ENCODE results near the gene VGLL2.
"Not testable (repeated sequence)": the region's sequence is repeated elsewhere in the genome, so short reads cannot be mapped to it uniquely, and the experiment has no call there.

VGLL2 gene, protein sequence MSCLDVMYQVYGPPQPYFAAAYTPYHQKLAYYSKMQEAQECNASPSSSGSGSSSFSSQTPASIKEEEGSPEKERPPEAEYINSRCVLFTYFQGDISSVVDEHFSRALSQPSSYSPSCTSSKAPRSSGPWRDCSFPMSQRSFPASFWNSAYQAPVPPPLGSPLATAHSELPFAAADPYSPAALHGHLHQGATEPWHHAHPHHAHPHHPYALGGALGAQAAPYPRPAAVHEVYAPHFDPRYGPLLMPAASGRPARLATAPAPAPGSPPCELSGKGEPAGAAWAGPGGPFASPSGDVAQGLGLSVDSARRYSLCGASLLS

DNA sequence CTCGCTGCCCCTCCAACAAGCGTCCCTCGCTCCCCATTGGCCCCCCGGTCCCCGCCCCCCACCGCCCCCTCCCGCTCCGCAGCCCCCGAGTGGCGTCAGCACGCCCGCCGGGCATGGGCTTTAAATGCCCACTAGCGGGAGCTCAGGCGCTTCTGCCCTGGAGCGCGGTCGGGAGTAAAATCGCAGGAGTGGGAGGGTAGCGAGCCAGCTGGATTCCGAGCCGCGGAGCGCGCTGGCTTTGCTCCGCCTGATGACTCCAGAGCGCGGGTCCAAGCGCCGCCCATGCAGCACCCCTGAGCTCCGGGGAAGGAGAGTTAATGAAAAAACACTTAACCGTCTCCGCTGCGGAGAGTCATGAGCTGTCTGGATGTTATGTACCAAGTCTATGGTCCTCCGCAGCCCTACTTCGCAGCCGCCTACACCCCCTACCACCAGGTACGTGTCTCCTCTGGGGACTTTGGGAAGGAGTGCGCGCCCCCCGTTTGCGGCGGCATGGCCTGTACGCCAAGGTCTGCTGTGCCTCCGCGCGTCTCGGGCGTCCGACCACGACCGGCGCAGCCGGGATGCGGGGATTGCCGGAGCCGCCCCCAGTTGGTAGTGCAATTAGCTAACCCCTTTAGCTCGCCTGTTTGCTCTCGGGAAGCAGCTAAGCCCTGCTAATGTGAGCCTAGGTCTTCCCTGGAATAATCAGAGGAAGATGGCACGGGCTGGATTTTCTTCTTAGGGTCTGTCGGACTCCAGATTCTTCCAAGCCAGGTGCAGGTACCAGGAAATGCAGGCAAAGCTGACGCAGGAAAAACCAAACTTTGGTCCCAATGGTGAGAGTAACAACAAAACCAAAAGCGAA, at the start of gene VGLL2:
Gene VGLL2, plus strand, starts transcription at position 149 of the 847 bp plus-strand sequence. Its CDS starts 206 bp downstream, at position 355.
- peak in 11 of 56 donors; percentile 3 to 34 (median 9) for DNase-seq

DNA sequence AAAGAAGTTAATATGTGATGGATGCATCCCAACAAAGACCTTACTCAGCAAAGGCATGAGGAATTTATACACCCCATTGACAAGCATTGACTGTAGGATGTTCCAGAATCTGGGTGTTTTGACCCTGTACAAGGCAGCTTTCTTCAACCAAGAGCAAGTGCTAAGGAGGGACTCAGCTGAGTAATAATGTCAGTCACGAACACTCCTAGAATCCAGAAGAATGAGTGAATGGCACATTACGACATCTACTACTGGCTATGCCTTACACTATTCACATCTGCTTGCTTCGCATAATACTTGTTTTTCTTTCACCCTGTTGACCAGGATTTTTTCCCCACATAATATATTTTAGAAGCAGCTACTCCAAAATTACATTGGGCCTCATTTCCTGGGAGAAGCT, 42.5 kb upstream of the VGLL2 start:
- no peak for DNase-seq

DNA sequence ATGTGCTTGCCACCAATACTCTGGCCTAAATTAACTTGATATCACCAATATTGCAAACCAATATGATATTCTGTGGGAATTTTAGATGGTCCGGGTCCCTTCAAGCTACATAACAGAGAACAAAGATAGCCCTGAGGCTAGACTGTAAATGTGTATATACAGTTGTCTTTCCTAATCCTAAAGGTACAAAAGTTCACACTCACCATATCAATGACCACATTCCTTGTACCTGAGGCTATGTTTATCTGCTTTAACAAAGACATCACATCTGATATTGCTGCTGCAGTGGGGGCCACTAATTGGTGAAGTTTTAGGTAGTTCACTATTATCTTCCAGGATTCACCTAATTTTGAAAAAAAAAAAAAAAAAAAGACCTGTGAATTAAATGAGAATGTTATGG, 38.6 kb upstream of the VGLL2 start:
- DNase-seq = no peak

DNA sequence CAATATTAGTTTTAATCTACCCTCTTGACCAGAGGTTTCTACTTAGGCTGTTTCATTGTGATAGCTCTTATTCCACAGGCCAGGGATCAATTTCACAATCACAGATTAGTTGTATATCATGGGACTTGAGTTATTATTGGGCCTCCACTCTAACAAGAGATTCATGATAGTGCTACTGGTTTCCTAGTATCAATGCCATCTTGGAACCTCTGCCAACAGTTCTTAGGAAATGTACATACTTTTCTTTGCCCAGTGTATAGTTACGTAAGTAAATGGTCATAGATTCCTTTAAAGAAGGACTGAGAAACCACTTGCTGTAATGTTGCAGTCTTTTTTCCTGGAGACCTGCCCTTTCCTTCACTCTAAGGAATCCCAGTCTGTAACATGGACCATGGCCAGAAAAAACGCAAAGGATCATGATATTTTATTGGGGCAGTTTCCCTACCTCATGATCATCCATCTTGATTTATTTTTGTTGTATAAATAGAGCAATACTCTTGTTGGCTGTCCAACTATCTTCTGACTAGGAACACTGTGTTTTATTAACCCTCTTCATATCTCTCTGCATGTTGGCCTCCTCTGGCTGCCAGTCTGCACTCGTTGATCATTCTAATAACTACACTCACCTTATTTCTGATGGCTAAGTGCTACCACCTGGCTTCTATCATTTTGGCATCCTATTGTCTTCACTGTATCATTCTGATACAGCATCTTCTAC, 38.0 kb upstream of the VGLL2 start:
- DNase-seq = no peak

DNA sequence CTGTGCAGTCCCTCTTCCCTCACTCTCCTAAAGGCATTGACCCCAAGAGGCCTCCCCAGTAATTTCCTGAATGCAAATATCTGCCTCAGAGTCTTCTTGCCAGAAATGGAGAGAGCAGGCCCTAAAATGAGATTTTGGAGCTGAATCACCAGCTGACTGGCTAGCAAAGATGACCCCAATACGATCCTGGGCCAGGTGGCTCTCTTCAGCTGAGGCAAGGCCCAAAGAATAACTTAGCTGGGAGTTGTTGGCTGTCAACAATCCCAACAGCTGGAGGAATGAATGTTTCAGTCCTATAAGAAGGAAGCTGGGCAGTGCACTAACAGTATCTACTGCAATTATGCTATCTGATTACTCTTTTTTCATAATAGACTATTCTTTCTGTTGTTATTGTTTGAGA, 37.2 kb upstream of the VGLL2 start:
- no peak for DNase-seq

DNA sequence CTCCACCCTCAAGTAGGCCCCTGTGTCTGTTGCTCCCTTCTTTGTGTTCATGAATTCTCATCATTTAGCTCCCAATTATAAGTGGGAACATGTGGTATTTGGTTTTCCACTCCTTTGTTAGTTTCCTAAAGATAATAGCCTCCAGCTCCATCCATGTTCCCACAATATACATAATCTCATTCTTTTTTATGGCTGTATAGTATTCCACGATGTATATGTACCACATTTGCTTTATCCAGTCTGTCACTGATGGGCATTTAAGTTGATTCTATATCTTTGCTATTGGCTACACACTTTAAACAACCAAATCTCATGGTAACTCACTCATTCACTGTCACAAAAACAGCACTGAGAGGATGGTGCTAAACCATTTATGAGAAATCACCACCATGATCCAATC, 35.5 kb upstream of the VGLL2 start:
- no peak for DNase-seq

DNA sequence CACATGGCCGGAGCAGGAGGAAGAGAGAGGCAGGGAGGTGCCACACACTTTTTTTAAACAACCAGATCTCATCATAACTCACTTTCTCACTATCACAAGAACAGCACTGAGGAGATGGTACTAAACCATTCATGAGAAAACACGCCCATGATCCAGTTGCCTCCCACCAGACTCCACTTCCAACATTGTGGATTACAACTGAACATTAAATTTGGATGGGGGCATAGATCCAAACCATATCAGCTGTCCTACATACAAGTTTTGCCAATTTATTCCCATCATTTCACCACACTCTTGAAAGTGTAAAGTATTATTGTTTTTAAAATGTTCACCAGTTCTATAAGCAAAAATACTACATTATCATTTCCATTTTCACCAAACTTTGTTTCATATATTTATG, 33.9 kb upstream of the VGLL2 start:
- DNase-seq = no peak

DNA sequence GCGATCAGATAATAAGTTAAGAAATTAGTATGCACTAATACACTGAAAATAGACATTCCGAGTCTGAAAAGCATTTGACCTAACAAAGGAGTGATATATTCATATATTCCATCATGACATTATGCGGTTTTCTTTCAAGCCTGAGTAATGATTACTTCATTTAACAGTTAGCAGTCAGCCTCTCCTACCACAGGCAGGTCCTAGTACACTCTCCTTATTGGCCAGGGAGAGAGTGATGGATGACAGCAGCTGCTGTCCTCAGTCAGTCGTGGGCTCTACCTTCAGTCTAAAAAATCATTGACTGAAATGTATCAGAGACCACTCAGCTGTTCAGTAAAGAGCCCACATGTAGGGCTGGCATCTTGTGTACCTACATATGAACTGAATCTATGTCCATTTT, 33.2 kb upstream of the VGLL2 start:
- DNase-seq = no peak

DNA sequence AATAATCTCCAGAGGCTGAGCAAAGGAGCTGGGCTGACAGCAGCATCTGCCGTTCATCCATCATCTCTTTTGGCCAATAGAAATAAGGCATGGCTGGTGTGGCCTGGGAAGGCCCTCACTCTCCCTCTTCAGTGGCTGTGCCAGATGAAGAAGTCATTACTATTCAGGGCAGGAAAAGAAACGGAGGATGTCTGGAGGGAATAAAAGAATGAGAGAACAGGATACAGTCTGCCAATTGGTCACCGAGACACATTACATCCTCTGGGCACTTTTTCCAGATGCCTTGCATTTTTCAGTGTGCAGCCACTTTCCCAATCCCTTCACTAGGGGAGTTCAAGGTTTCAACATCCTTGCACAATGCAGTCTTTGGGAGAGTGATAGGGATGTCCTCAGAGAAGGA, 32.2 kb upstream of the VGLL2 start:
- no peak for DNase-seq

DNA sequence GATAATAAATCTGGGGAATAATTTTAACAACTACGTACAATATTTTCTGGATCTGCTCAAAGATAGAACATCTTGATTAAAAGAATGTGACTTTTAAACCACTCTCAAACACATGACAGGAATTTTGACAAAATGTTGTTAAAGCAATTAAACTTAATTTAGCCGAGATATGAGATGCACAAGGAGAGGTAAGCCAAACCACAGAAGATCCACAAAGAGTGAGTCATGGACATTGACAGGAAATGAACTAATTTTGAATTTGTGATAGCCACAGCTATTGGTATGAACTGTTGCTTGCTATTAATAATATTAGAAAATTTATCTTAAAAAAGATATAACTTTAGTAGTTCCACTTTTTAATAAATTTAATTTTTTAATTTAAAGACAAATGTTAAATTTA, 27.8 kb upstream of the VGLL2 start:
- DNase-seq = no peak

DNA sequence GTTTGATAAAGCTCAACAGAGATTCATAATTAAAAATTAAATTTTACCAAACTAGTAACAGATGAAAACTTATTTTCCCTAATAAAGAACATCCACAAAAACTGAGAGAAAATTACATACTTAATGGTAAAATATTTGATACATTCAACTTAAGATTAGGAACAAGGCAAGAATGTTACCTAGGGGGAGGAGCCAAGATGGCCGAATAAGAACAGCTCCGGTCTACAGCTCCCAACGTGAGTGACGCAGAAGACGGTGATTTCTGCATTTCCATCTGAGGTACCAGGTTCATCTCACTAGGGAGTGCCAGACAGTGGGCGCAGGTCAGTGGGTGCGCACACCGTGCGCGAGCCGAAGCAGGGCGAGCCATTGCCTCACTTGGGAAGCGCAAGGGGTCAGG, 20.8 kb upstream of the VGLL2 start:
- not testable (repeated sequence) for DNase-seq

DNA sequence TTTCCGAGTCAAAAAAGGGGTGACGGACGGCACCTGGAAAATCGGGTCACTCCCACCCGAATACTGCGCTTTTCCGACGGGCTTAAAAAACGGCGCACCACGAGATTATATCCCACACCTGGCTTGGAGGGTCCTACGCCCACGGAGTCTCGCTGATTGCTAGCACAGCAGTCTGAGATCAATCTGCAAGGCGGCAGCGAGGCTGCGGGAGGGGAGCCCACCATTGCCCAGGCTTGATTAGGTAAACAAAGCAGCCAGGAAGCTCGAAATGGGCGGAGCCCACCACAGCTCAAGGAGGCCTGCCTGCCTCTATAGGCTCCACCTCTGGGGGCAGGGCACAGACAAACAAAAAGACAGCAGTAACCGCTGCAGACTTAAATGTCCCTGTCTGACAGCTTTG, 20.4 kb upstream of the VGLL2 start:
- not testable (repeated sequence) for DNase-seq

DNA sequence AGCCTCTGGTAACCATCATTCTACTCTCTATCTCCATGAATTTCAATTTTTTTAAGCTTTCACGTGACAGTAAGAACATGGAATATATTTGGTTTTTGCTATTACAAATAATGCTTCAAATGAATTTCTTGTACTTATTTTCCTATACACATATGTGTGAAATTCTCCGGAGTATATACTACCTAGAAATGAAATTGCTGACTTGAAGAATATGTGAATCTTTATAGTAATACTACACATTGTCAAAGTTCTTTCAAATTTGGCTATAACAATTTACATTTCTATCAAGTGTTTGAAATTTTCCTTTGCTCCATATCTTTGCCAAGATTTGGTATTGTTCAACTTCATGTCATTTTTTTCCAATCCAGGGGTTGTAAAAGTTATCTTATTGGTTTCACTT, 11.6 kb upstream of the VGLL2 start:
- DNase-seq = no peak

DNA sequence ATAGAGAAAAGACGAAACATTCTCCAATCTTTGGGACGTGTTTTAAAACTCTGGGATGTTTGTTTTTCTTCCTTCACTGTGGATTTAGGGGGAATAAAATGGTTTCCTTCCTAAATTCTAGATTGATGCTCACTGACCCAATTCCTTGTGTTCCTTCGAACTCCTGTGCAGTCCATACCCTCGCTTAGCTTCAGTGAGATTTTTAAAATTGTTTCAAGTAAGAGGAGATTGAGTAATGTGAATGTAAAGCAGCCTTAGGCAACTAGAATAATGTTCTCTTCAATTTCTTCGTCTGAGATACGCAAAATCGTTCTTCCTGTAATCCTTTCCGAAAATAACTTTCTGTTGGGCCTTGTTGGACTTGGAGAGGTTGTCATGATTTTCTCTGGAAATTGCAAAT, 2.6 kb upstream of the VGLL2 start:
- DNase-seq = no peak

DNA sequence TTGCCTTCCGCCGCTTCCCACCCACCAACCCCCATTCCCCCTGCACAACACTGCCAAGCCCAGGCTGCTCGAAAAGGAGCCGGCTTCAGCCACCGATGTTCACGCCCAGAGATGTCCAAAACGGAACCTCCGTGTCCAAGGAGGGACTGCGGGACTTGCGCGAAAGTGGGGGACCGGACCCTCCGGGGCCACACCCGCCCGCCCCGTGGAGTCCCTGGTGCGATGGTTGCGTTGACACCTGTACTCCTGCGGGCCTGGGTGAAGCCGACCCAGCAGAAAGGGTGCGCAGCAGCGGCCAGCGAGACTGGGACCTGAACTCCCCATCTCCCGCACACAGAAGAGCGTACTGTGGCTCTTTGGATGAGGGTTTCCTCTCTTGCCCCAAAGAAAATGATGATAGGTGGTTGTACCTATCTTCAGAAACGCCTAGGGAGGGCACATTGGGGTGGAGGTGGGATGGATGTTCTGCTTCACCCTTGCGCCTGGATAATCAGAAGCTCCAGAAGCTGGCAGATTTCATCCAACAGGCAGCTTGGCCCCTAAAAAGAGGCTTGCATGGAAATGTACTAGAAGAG, 1.9 kb upstream of the VGLL2 start:
- no peak for DNase-seq

DNA sequence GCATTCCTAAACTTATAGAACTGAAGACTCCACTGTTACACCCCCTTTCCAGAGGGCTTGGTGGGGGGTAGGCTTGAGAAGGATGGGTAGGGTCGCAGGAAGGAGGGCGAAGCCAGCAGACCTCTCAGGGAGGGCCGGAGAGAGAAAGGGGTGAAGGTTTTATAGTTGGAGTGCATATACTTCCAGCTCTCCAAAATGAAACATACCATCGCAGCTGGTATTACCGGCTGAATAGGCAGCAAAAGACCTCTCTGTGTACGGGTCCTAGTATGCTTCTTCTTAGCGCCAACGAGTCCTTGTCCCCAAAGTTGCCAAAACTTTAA, 1.0 kb upstream of the VGLL2 start:
- no peak for DNase-seq

DNA sequence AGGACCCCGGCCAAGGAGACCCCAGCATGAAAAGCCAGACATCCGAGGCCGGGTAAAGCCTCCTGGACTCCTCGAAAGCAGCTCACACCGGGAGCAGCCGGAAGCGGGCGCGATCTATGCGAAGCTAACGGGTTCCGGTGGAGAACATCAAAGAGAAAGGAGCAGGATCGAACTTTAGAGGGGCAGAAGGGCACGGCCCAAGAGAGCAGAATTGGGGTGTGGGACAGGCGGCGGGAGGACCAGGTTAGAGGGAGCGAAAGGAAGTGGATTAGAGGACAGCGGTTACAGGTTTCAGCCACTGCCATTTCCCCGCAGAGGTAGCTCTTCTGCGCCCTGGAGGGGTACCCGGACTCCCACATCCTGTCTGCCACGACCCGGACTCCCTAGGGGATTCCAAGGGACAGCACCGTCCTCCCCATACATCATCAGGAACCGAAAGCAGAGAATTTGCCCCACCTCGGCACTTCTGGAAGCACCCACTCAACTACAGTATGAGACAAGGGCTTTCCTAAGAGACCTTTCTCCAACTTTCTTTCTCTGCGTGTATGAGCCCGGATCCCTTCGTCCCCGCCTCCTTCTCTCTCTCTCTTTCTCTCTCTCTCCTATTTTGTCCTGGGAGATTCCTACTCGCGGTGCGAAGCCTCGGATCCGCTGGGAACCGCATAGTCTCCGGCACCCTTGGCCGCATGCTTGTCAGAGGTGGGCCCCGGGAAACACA, 507 bp upstream of the VGLL2 start:
- DNase-seq = no peak

DNA sequence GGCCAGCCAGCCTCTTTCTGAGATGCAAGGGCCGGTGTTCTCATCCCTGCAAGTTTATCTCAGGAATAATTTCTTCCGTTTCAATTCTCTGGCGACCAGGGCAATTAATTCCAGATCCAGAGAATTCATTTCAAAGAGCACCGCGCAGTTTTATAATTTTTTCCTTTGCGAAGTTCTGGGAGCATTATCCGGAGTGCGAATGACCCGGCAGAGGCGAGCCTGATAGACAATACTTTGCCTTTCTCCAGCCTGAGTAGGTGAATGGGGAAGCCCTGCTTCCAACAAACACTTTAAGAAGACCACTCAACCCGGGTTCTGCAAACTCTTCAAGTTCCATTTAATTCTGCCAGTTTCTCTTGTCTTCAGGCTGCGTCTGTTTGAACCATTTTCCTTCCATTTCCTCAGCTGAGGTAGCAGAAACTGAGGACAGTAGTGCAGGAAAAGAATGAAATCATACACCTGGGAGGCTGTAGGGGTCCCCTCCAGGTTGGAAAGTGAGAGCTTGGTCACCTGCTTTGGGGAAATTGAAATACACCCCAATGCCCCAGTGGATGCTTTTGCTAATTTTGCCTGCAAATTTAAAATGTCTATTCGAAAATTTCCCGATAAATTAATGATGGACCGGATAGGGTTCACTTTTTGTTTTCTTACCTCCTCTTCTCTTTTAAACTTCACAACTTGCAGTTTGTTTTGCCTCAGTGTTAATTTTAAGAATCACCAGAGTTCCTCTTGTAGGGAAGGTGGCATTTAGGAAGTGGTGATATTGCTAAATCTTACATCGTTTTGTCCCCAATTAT, 1.1 kb downstream of the VGLL2 start:
- DNase-seq = no peak

DNA sequence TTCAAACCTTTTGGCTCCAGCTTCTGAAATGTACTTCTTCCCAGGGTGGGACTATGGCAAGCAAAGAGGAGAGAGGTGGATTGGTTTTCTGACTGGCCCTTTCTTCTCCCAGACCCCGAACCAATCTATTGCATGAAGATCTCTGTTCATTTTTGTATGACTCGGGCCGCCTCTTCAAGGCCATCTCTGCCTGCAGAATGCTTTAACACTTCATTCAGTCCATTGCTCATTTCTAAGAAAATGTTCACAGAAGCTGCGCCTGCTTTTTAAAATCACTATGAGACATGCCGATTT, 1.6 kb downstream of the VGLL2 start:
- no peak for DNase-seq

DNA sequence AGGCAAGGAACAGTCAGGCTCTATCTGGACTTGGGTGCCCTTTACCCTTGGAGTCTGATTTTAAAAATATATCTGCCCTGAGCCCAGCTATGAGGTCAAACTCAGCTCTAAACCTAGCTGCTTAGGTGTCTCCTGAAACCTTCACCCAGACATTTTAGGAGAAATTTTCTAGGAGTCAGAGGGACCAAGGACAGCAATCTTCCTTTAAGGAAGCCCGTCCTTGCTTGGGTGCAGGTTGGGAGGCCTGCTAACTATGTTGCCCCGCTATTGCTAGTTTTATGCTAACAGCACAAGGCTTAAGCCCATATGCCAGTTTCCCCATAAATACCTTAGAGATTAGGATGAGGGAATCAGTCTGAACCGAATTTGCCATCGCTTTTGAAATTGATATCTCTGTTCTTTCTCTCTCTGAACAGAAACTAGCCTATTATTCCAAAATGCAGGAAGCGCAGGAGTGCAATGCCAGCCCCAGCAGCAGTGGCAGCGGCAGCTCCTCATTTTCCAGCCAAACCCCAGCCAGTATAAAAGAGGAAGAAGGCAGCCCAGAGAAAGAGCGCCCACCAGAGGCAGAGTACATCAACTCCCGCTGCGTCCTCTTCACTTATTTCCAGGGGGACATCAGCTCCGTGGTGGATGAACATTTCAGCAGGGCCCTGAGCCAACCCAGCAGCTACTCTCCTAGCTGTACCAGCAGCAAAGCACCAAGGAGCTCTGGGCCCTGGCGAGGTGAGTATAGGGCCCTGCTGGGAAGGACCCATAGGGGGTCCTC, 2.6 kb downstream of the VGLL2 start:
- no peak for DNase-seq

Measured in nucleus accumbens (tissue), 56 donors.